ENCODE data around the gene ARMH3.

Gene ARMH3

GRCh38 chr10:101858723-101859500, 197.1 kb downstream of the ARMH3 start:
- DNase-seq (ENCODE audit: low spot score) = no peak

GRCh38 chr10:101857802-101858476, 198.0 kb downstream of the ARMH3 start:
- no peak for DNase-seq (ENCODE audit: low spot score)

GRCh38 chr10:101856626-101857025, 199.3 kb downstream of the ARMH3 start:
- DNase-seq (ENCODE audit: low spot score) = no peak

- no peak for DNase-seq (ENCODE audit: low spot score)
Observed at GRCh38 chr10:101851411-101852116, 204.4 kb downstream of the ARMH3 start.

- DNase-seq (ENCODE audit: low spot score) = no peak
Observed at GRCh38 chr10:101850749-101851148, 205.2 kb downstream of the ARMH3 start.

- no peak for DNase-seq (ENCODE audit: low spot score)
Observed at GRCh38 chr10:101848894-101849351, 207.1 kb downstream of the ARMH3 start.

- DNase-seq (ENCODE audit: low spot score) = no peak
Observed at GRCh38 chr10:101848408-101848807, 207.6 kb downstream of the ARMH3 start.

- DNase-seq (ENCODE audit: low spot score) = no peak
Observed at GRCh38 chr10:101845893-101846292, 210.1 kb downstream of the ARMH3 start.

- DNase-seq (ENCODE audit: low spot score) = peak; percentile 74
Observed at GRCh38 chr10:101843032-101844021, 212.6 kb downstream of the ARMH3 start, which contains the start of gene KCNIP2. Gene KCNIP2, minus strand, starts transcription at chr10:101843800. Its CDS starts 232 bp downstream, at chr10:101843568.

- DNase-seq (ENCODE audit: low spot score) = no peak
Observed at GRCh38 chr10:101841826-101842225, 214.1 kb downstream of the ARMH3 start.

- DNase-seq (ENCODE audit: low spot score) = peak; percentile 72
Observed at GRCh38 chr10:101840741-101841453, 215.1 kb downstream of the ARMH3 start.

GRCh38 chr10:101840102-101840684, 215.8 kb downstream of the ARMH3 start:
- DNase-seq (ENCODE audit: low spot score) = no peak

GRCh38 chr10:101839416-101840063, 216.4 kb downstream of the ARMH3 start:
- no peak for DNase-seq (ENCODE audit: low spot score)

GRCh38 chr10:101839002-101839401, 217.0 kb downstream of the ARMH3 start:
- no peak for DNase-seq (ENCODE audit: low spot score)

- DNase-seq (ENCODE audit: low spot score) = no peak
Observed at GRCh38 chr10:101838416-101838970, 217.5 kb downstream of the ARMH3 start.

GRCh38 chr10:101837748-101838147, 218.2 kb downstream of the ARMH3 start:
- no peak for DNase-seq (ENCODE audit: low spot score)

GRCh38 chr10:101835362-101835761, 220.6 kb downstream of the ARMH3 start:
- no peak for DNase-seq (ENCODE audit: low spot score)

GRCh38 chr10:101834341-101834740, 221.6 kb downstream of the ARMH3 start:
- no peak for DNase-seq (ENCODE audit: low spot score)

- DNase-seq (ENCODE audit: low spot score) = no peak
Observed at GRCh38 chr10:101833466-101833865, 222.5 kb downstream of the ARMH3 start.
